PC-3 (cell line): ENCODE measurements around the gene DNM3. TPM values are rescaled to one million over a fixed set of nuclear protein-coding genes. Genes with fewer than 3 reads are reported as not detected.

Experiments used
- ATAC-seq: fragments of 200-7000 bp; cut with Tn5 transposase; 2 replicates; pipeline ENCODE4 v1.9.1; 2020; ENCODE audit warnings: mild to moderate bottlenecking, moderate library complexity
- BruUV-seq: library from RNA; stranded (reverse); fragments of 400-500 nt; replicated peaks from 2 replicates; lab custom pipeline; 2021; lab: Mats Ljungman, UMichigan
- CTCF ChIA-PET: fragments of 300-600 bp; sonication (Branson Sonifier 250); formaldehyde crosslinking; loops from one replicate; lab custom pipeline; 2022; ENCODE audit warnings: antibody characterized with exemption; lab: Charles Lee
- POLR2A ChIA-PET: fragments of 300-600 bp; sonication (Branson Sonifier 250); formaldehyde crosslinking; loops from one replicate; lab custom pipeline; 2022; ENCODE audit warnings: antibody characterized with exemption; ENCODE audit not compliant: unreplicated experiment; lab: Charles Lee
- DNase-seq: peaks from one replicate; pipeline ENCODE4 v3.0.0-alpha.2; 2015
- H2AFZ ChIP-seq: fragments of 300-600 bp; sonication (generic); 2 replicates; pipeline ENCODE4 v1.6.0; 2016; ENCODE audit warnings: antibody characterized with exemption, low read length
- H3F3A ChIP-seq: fragments of 300-600 bp; sonication (generic); one replicate; pipeline ENCODE4 v1.6.0; 2017; ENCODE audit warnings: antibody characterized with exemption, low read length, control low read depth, mild to moderate bottlenecking; ENCODE audit not compliant: unreplicated experiment
- H3K27ac ChIP-seq: fragments of 300-600 bp; sonication (generic); 2 replicates; pipeline ENCODE4 v1.5.1; 2016; ENCODE audit warnings: mild to moderate bottlenecking, low read length
- H3K27me3 ChIP-seq: fragments of 300-600 bp; sonication (generic); 2 replicates; pipeline ENCODE4 v1.6.1; 2016; ENCODE audit warnings: low read length, mixed read lengths
- H3K36me3 ChIP-seq: fragments of 300-600 bp; sonication (generic); 2 replicates; pipeline ENCODE4 v1.6.1; 2016; ENCODE audit warnings: low read depth, mixed run types, low read length, mixed read lengths
- H3K4me1 ChIP-seq: fragments of 300-600 bp; sonication (generic); 2 replicates; pipeline ENCODE4 v1.5.1; 2016; ENCODE audit warnings: low read length; ENCODE audit not compliant: insufficient read depth
- H3K4me2 ChIP-seq: fragments of 300-600 bp; sonication (generic); 2 replicates; pipeline ENCODE4 v1.6.0; 2016; ENCODE audit warnings: low read length
- H3K4me3 ChIP-seq: fragments of 300-600 bp; sonication (generic); 2 replicates; pipeline ENCODE4 v1.5.1; 2016; ENCODE audit warnings: mild to moderate bottlenecking, low read length, mixed read lengths
- H3K79me2 ChIP-seq: fragments of 300-600 bp; sonication (generic); 2 replicates; pipeline ENCODE4 v1.6.1; 2017; ENCODE audit warnings: low read length, mixed read lengths
- H3K9ac ChIP-seq: fragments of 300-600 bp; sonication (generic); 2 replicates; pipeline ENCODE4 v1.6.0; 2016; ENCODE audit warnings: mild to moderate bottlenecking, low read length
- H3K9me2 ChIP-seq: fragments of 300-600 bp; sonication (generic); replicated peaks from 2 replicates; pipeline ENCODE4 v1.6.1; 2016; ENCODE audit warnings: mixed run types, low read length, mixed read lengths
- H3K9me3 ChIP-seq: fragments of 300-600 bp; sonication (generic); 2 replicates; pipeline ENCODE4 v1.6.1; 2016; ENCODE audit warnings: low read length, mixed read lengths
- H4K20me1 ChIP-seq: fragments of 300-600 bp; sonication (generic); 2 replicates; pipeline ENCODE4 v1.6.1; 2016; ENCODE audit warnings: low read length, mixed read lengths
- EZH2 ChIP-seq: fragments of 300-600 bp; sonication (generic); IDR thresholded peaks from one replicate; pipeline ENCODE4 v1.6.1; 2017; ENCODE audit warnings: antibody characterized with exemption, mild to moderate bottlenecking, low read length; ENCODE audit not compliant: unreplicated experiment
- EZH2phosphoT487 ChIP-seq: fragments of 300-600 bp; sonication (generic); IDR thresholded peaks from 2 replicates; pipeline ENCODE4 v1.6.1; 2018; ENCODE audit warnings: mild to moderate bottlenecking, antibody characterized with exemption, low read length, borderline replicate concordance
- intact Hi-C: fragments of 100-400 bp; cut with micrococcal nuclease; formaldehyde crosslinking; loops from 2 replicates; pipeline ENCODE4 v1.9.0; 2023
- total RNA-seq: library from RNA; depleted of rRNA; stranded (reverse); fragments of >200 nt; gene quantifications from 2 replicates; pipeline ENCODE4 v1.2.3, GENCODE V29; 2014
- TF ChIP-seq, protein P1 (sequence below): fragments of 300-600 bp; sonication (generic); conservative IDR thresholded peaks from 2 replicates; pipeline ENCODE4 v1.5.1; 2017; ENCODE audit warnings: antibody characterized with exemption, low read depth, mild to moderate bottlenecking, low read length

Gene DNM3
- total RNA-seq, 1 experiment from 2014 or later, result 0.98 TPM

GRCh38 chr1:172122381-172122780 lies 281.1 kb downstream of the DNM3 start:
- H3K27me3 ChIP-seq, result no peaks in the 10 kb centered on the region
- intact Hi-C loops, result no loop called here
- ChIA-PET POLR2A (no interaction called here), CTCF (no interaction called here)
- H3K79me2 ChIP-seq, result no peaks in the 10 kb centered on the region
- H3K27ac ChIP-seq, result no peak overlapping the region
- no peaks in the 10 kb centered on the region for H3K36me3 ChIP-seq
- no peak overlapping the region for H3K4me3 ChIP-seq
- no peak overlapping the region for H3K9ac ChIP-seq
- BruUV-seq, result no TSS peak
- no peaks in the 10 kb centered on the region for H4K20me1 ChIP-seq
- no peaks in the 10 kb centered on the region for H3K9me3 ChIP-seq
- ATAC-seq (no peak), DNase-seq (no peak)
- no peaks in the 10 kb centered on the region for H3F3A ChIP-seq
- H3K4me2 ChIP-seq, result no peak overlapping the region
- H3K9me2 ChIP-seq, result no peaks in the 10 kb centered on the region; the same call in 1 of the 2 replicates
- H3K4me1 ChIP-seq, result no peaks in the 10 kb centered on the region
- TF ChIP-seq EZH2 (no peak), EZH2phosphoT487 (no peak)
- TF ChIP-seq, protein P1, sequence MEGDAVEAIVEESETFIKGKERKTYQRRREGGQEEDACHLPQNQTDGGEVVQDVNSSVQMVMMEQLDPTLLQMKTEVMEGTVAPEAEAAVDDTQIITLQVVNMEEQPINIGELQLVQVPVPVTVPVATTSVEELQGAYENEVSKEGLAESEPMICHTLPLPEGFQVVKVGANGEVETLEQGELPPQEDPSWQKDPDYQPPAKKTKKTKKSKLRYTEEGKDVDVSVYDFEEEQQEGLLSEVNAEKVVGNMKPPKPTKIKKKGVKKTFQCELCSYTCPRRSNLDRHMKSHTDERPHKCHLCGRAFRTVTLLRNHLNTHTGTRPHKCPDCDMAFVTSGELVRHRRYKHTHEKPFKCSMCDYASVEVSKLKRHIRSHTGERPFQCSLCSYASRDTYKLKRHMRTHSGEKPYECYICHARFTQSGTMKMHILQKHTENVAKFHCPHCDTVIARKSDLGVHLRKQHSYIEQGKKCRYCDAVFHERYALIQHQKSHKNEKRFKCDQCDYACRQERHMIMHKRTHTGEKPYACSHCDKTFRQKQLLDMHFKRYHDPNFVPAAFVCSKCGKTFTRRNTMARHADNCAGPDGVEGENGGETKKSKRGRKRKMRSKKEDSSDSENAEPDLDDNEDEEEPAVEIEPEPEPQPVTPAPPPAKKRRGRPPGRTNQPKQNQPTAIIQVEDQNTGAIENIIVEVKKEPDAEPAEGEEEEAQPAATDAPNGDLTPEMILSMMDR, result no peak
- no peak overlapping the region for H2AFZ ChIP-seq

GRCh38 chr1:172125250-172125649 lies 284.0 kb downstream of the DNM3 start:
- BruUV-seq, result no TSS peak
- CTCF ChIA-PET, result no interaction called here
- POLR2A ChIA-PET, result no interaction called here
- Histone ChIP-seq H3K36me3 (no peaks in the 10 kb centered on the region), H3K9ac (no peak overlapping the region), H3K4me2 (no peak overlapping the region), H3K4me1 (no peaks in the 10 kb centered on the region), H4K20me1 (no peaks in the 10 kb centered on the region), H3K27ac (no peak overlapping the region), H3K79me2 (no peaks in the 10 kb centered on the region), H3F3A (no peaks in the 10 kb centered on the region), H3K9me3 (no peaks in the 10 kb centered on the region; the same call in 1 of the 2 replicates), H2AFZ (no peak overlapping the region), H3K4me3 (no peak overlapping the region), H3K9me2 (no peaks in the 10 kb centered on the region), H3K27me3 (no peaks in the 10 kb centered on the region)
- ATAC-seq (no peak), DNase-seq (no peak)
- TF ChIP-seq EZH2, result no peak
- TF ChIP-seq EZH2phosphoT487, result no peak
- TF ChIP-seq, protein P1, result no peak
- intact Hi-C loops, result no loop called here

- no peak overlapping the region for H3K4me2 ChIP-seq
- POLR2A ChIA-PET, result no interaction called here
- no TSS peak for BruUV-seq
- no peaks in the 10 kb centered on the region for H3K79me2 ChIP-seq
- TF ChIP-seq, protein P1, result no peak
- TF ChIP-seq EZH2, result no peak
- no peak for TF ChIP-seq EZH2phosphoT487
- DNase-seq (no peak), ATAC-seq (no peak)
- no peaks in the 10 kb centered on the region for H3F3A ChIP-seq
- H3K27ac ChIP-seq, result no peak overlapping the region
- no peak overlapping the region for H3K4me3 ChIP-seq
- H3K9ac ChIP-seq, result no peak overlapping the region
- H3K9me3 ChIP-seq, result no peaks in the 10 kb centered on the region; the same call in 1 of the 2 replicates
- CTCF ChIA-PET, result no interaction called here
- intact Hi-C loops, result no loop called here
- H3K27me3 ChIP-seq, result no peaks in the 10 kb centered on the region
- no peaks in the 10 kb centered on the region for H3K36me3 ChIP-seq
- no peaks in the 10 kb centered on the region for H3K4me1 ChIP-seq
- no peaks in the 10 kb centered on the region for H4K20me1 ChIP-seq
- H2AFZ ChIP-seq, result no peak overlapping the region
- H3K9me2 ChIP-seq, result no peaks in the 10 kb centered on the region
Observed at GRCh38 chr1:172125812-172126430, 284.6 kb downstream of the DNM3 start.
